Measurements from ENCODE around the gene ALKBH5.
A peak's percentile ranks its signal among the peaks of the same experiment; 100 is the strongest.

Gene ALKBH5

DNA sequence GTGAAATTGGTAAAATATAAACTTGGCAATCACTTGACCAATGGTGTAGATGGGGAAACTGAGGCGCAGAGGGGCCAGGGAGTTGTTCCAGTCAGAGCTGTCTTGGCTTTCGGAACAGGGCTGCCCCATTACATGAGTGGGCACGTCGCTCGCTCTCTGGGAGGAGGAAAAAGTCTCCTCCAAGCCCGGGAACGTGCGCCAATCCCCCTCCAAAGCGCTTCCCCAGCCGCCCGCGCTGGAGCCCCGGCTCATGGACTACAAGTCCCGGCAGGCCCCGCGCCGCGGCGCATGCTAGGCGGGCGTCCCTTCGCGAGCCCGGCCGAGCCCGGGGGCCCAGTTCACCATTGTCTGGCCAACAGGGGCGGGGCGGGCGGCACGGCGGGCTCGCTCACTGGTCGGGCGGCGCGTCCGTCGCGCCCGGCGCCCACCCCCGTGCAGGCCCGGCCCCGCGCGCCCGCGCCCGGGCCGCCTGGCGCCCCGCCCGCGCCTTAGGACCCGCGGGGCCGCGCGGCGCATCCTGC, 41.6 kb downstream of the ALKBH5 start, which contains the start of gene LLGL1:
Gene LLGL1 (plus strand): TSS at position 515 of the 521 bp plus-strand sequence. CDS start 48 bp downstream, outside the sequence.
- DNase-seq, result peak; percentile 93

DNA sequence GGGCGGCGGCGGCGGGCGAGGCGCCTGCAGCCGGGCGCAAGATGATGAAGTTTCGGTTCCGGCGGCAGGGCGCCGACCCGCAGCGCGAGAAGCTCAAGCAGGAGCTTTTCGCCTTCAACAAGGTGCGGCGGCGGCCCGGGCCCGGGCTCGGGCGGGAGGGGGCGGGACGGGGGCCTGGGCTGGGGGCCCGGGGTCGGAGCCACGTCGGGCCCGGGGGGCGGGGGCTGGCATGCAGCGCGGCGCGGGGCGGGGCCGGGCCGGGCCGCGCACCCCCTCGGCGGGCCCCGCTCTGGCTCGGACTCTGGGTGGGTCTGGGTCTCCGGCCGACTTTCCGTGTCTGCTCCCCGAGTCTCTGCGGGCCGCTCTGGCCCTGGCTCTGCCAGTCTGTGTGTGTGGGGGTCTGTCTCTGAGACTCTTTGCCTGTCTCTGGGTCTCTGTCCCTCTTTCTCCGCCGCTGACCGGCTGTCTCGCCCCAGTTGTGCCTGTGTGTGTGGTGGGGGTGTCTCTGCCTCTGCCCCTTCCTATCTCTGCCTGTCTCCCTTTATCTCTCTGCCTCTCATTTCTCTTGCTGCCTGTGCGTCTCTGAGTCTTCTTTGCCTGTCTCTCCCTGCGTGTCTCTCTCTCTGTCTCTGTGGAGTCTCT, 42.1 kb downstream of the ALKBH5 start:
- DNase-seq, result peak; percentile 18

DNA sequence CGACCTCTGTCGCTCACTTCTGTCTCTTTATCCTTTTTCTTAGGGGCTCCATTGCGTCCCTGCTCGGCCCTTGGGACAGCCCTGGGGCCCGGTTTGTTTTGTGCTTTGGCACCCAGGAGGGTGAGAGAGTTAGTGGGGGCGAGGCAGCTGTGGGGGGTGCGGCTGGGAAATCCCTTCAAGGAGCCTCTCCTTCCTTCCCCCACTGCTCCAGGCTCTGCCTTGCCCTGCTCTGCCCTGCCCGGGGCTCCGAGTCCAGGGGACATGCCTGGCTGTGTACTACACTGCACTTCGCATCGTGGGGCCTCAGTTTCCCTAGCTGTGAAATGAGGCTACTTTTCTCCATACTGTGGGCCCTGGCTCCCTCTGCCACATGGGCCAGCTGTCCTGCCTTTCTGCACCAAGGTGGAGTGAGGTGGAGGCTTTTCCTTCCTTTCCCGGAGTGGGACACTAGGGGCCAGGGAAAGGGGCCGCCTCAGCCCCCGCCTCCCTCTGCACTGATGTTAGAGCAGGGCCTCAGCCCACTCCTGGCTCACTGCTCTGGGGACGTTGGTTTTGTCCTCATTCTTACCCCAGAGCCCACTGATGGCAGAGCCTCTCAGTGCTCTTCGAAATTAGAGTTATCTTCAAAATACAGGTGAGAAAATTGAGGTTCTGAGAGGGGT, 42.8 kb downstream of the ALKBH5 start:
- no peak for DNase-seq

DNA sequence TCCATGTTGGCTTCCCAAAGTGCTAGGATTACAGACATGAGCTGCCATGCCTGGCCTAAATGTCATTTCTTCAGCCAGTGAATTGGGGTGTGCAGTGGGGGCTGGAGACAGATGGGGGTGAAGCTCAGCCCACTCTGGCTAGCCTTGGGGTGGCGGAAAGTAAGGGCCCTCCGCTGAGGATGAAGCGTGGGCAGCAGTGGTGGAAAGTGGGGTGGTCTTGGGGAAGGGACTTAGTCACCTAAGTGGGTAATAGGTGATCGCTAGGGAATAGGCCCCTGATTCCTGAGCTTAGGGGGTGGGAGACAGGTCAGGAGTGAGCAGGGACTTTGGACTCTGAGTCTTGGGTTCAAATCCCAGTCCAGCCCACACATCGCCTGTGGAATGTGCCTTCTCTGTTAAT, 44.0 kb downstream of the ALKBH5 start:
- no peak for DNase-seq

DNA sequence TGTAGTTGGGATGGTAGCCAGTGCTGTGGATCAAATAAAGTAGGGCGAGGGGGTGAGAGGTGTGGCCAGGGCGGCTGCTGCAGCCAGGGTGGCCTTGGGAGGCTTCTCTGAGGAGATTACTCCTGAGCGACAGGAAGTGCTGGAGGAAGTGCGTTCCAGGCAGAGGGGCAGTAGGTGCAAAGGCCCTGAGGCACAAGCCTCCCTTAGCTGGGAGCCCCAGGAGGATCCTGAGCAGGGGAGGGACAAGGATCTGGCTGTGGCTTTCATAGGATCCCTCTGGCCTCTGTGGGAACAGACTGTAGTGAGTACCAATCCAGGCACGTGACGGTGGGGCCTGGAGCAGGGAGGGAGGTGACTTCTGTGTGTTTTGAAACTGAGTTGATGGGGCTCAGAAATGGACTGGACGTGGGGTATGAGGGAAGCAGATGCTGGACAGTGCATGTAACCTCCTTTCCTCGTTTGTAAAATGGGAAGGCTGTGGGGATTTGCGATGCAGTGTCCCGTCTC, 44.6 kb downstream of the ALKBH5 start:
- no peak for DNase-seq

DNA sequence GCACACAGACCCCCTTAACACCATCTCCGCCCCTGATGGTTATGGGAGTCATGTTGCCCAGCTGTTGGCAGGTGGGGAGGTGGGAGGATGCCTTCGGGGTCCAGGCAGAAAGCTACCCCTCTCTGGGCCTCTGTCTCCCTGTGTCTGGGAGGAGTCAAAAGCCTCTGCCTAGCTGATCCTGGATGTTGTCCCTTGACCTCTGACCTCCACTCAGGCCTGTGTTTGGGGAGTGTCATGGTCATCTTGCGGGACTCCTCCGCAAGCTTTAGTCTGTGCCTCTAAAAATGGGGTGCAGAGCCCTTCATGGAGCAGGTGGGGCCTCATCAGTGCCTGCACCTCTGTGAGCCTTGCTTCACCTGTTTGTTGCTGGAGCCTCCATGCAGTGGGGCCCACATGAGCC, 45.6 kb downstream of the ALKBH5 start:
- no peak for DNase-seq

DNA sequence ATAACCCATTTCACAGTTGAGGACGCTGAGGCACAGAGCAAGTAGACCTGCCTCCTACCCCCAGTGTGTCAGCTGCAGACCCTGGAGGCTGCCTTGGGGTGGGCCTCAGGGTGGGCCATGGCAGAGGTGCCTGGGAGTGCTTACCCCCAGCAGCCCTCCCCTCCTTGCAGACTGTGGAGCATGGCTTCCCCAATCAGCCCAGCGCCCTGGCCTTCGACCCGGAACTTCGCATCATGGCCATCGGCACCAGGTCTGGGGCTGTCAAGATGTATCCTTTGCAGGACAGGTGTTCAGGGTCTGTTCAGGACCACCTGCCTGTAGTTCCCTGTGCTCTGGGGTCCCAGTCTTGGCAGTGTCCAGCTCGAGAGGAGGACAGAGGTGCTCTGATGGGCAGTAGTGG, 46.1 kb downstream of the ALKBH5 start:
- no peak for DNase-seq

DNA sequence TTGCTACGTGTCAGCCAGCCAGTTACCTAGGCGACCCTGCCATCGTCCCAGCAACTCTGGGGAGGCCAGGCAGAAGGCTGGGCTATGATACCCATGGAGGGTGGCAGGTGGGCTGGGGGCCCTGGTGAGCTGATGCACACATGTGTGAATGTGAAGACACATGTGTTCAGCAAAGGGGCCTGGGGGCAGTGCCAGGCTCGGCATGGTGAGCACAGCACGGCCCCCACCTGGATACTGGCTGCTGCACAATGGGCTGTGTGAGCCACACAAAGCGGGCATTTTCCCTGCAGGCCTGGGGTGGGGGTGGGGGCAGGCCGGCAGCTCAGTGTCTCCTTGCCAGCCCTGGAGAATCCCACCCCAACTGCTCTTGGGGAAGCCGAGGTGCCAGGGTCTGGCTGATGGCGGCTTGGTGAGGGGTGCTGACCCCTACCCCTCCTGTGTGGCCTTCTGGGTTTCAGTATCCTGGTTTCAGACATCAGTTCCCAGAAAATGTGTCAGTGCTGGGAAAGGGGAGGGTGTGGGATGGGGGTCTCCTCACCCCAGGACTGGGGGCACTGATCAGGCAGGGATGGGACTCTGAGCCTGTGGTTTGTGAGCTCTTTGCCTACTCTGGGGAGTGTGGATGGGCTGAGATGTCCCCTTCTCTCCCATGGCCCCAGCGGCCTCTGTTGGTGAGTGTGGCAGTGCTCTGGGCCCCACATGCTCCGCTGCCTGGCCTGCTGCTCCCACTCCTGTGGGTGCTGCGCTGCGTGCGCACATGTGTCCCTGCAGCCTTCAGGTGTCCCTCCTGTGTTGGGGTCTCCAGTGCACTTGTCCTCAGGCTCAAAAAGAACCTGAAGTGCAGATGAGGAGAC, 46.9 kb downstream of the ALKBH5 start:
- peak; percentile 6 for DNase-seq

DNA sequence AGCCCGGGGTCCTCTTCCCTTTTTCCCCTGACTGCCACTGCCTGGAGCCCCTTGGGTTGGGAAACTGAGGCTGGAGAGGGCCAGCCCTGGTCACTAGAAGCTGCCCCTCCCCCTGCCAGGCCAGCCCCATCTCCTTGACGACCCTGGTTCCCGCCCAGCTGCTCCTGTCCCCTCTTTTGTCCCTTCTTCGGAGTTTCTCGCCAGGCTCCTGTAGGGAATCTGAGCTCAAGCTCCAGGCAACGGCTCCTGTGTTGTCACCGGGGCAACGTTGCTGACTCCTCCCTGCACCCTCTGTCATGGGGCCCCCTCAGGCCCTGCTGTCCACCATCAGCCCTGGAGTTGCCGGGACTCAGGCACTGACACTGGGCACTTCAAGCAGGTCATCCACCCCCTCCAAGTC, 47.5 kb downstream of the ALKBH5 start:
- no peak for DNase-seq

DNA sequence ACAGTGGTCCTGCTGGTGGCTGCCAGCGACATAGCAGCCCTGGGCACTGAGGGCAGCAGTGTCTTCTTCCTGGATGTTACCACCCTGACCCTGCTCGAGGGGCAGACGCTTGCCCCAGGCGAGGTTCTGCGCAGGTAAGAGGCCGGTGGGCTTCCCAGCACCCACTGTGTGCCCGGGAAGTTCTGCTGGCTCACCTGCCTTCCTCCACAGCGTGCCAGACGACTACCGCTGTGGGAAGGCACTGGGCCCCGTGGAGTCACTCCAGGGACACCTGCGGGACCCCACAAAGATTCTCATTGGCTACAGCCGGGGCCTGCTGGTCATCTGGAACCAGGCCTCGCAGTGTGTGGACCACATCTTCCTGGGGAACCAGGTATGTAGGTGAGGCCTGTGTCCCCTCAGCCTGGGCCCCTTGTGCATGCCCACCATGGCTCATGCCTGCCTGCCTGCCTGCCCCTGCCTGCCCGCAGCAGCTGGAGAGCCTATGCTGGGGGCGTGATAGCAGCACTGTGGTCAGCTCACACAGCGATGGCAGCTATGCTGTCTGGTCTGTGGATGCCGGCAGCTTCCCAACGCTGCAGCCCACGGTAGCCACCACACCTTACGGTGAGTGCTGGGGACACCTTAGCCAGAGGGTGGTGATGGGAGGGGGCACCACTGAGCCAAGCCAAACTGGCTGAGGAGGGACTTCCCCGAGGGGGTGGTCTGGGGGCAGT, 50.3 kb downstream of the ALKBH5 start:
- no peak for DNase-seq

DNA sequence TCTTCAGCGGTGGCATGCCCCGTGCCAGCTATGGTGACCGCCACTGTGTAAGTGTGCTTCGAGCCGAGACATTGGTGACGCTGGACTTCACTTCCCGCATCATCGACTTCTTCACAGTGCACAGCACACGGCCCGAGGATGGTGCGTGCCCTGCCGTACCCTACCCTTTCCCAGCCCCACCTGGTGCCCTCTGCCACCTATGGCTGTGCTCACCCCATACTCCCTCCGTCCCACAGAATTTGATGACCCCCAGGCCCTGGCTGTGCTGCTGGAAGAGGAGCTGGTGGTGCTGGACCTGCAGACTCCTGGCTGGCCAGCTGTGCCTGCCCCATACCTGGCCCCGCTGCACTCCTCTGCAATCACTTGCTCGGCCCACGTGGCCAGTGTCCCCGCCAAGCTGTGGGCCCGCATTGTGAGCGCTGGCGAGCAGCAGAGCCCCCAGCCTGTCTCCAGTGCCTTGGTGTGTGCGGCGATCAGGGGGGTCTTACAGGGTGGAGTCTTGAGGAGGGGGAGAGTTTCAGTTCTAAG, 51.3 kb downstream of the ALKBH5 start:
- no peak for DNase-seq

DNA sequence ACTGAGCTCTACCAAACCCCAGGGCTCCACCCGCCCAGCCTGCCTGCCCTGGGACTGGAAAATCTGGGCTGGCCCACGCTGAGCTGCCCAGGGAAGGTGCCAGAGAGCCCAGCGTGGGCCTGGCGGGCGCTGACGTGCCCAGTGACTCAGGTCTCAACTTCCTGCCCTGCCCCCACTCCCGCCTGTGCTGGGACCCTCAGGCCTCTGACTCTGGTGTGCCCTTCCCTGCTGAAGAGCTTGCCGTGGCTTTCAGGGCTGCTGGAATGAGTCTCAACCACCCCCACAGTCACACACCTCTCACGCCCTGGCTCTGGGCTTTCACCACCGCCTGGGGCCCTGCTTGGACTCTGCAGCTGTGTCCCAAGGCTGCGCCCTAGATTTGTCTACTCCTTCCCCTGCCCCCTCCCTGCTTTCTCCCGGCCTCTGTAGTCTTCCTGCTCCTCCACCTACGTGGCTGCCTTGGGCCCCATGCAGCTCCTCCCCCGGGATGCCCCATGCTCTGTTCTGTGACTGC, 52.2 kb downstream of the ALKBH5 start:
- no peak for DNase-seq

DNA sequence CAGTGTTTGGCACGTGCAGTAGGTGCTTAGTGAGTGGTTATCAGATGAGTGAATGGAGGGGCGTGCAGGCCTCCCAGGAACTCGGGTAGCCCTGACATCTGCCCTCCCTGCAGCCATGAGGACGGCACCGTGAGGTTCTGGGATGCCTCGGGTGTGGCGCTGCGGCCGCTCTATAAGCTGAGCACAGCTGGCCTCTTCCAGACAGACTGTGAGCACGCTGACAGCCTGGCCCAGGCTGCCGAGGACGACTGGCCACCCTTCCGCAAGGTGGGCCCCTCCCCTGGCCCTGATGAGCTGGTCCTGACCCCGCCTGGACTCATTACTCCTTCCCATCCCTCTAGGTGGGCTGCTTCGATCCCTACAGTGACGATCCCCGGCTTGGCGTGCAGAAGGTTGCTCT, 52.9 kb downstream of the ALKBH5 start:
- no peak for DNase-seq

DNA sequence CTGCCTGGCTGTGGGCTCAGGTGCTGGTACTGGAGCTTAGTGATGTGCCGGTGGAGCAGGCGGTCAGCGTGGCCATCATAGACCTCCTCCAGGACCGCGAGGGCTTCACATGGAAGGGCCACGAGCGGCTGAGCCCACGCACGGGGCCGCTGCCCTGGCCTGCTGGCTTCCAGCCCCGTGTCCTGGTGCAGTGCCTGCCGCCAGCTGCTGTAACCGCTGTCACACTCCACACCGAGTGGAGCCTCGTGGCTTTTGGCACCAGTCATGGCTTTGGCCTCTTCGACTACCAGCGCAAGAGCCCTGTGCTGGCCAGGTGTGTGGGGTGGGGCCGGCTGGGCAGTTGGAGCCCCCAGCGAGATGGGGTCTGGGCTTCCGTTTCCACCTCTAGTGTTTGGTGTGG, 53.8 kb downstream of the ALKBH5 start:
- no peak for DNase-seq

DNA sequence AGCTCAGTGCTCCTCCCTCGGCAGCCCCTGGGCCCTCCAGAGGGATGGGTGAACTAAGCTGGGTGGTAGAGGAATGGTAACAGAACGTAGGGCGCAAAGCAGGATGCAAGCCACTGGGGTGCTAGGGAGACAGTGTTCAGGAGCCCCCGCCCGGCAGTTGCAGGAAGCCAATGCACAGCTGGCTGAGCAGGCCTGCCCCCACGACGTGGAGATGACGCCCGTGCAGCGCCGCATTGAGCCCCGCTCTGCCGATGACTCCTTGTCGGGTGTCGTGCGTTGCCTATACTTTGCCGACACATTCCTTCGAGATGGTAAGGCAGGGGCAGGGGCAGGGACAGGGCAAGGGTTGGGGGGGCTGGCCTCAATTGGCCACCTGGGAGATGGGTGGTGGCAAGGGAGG, 54.7 kb downstream of the ALKBH5 start:
- DNase-seq, result no peak

DNA sequence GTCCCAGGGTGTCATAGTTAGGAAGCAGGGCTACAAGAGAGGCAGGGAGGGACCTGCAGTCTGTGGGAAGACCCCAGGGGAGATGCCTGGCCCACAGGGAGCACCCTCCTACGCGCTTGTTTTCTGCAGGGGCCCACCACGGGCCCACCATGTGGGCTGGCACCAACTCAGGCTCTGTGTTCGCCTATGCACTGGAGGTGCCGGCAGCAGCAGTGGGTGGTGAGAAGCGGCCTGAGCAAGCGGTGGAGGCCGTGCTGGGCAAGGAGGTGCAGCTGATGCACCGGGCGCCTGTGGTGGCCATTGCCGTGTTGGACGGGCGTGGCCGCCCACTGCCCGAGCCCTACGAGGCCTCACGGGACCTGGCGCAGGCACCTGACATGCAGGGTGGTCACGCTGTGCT, 56.8 kb downstream of the ALKBH5 start:
- DNase-seq, result no peak

DNA sequence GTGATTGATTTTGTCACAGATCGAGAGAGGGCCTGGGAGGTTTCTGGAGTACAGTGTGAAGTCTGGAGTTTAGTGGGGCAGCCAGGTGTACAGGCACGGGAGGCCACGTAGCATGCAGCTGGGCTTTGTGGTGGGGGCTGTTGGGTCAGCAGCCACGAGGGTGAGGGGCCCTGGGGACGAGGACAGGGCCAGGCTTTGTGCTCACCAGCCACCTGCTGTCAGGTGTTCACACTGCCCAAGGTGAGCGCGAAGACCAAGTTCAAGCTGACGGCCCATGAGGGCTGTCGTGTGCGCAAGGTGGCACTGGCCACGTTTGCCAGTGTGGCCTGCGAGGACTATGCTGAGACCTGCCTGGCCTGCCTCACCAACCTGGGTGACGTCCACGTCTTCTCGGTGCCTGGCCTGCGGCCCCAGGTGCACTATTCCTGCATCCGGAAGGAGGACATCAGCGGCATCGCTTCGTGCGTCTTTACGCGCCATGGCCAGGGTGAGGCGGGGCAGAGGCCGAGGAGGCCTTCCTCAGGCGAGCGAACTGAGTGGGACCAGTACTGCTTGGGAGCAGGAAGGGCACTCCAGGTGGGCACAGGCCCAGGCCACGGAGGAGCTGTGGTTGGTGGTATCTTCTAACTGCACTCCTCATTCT, 57.7 kb downstream of the ALKBH5 start:
- no peak for DNase-seq

DNA sequence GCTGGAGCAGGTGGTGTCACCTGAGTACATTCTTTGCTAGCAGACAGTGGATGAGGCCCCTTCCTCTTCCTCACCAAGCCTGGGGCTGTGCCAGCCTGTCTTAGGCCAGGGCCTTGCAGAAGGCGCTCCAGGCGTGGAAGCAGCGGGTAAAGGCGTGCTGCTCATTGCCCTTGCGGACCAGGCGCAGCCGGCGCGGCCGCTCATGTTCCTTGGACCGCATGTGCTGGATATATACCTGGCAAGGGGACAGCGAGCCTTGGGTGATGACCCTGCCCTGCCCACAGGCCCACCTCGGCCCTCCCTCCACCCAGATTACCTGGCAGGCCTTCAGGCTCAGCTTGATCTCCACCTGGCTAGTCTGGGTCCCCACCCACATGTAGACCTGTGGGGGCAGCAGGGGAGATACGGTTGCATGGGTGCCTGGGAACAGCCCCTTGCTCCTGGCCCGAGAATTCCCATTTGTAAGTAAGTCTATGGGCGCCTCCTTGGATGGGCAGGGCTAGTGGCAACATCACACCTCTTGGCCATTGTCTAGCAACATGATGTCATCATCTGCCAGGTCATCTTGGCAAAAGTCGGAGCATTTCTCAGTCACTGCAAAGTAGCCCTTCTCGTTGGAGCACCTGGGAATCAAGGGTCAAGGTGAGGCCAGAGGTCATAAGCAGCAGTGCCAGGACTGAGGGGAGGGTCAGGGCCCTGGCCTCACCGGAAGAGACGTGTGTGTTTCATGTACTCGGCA, 61.6 kb downstream of the ALKBH5 start:
- no peak for DNase-seq

DNA sequence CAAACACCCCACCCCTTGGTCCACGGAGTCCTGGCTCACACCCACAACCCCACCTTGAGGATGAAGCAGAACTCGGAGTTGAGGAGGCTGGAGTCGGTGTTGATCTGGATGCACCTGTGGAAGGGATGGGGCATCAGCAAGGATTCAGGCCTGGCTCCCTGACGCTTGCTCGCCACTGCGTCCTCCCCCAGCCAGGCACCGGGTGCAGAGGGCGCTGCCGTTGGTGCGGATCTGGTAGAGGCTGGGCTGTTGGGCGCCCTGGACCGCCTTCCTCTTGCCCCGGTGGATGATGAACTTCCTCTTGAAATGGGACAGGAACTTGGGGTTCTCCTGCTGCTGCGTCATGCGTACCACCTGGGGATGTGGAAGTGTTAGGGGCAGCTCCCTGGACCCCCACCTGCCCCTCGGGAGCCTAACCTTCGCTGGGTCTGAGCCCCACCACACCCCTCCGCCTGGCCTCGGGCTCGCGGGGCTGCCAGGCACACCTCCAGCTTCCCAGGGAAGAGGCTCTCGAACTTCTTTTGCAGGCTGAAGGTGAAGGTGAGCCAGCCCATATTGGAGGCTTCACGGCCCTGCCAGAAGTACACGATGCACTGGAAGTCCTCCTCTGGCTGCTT, 62.6 kb downstream of the ALKBH5 start:
- no peak for DNase-seq

DNA sequence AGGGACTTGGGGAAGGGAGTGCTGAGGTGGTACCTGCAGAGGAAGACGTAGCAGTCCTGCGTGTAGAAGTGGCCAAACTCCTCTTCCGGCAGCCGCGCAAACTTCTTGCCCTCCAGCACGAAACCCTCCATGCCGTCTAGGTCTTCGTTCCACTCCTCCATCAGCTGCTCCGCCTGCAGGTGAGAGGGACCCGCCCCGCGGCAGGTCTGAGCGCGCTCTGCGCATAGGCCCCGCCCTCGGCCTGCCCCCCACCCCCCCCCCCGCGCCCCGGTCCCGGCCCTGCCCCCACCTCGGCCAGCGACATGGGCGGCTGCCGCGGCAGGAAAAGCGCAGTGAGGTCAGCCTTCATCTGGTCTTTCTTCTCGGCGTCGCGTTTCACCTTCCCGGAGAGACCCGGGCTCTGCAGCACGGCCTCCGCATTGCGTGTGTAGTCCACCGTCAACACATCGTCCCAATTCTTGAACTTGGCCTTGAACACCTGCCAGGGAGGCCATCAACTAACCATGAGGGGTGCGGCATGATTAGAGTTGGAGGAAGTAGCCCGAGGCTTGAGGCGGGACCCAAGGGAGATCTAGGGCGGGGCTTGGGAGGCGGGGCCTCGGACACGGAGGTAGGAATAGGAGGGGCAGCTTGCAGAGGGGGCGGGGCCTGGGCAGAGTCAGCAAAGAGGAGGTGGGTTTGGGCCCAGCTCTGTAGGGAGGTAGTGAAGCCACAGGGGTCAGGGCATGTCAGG, 63.4 kb downstream of the ALKBH5 start:
- DNase-seq, result peak; percentile 60

All from NCI-H2171 treated with DMSO at 0.1 percent for 48 hours (cell line).